ENCODE results near the gene DSCAM. TPM values are rescaled to one million over a fixed set of nuclear protein-coding genes. Genes with fewer than 3 reads are reported as not detected.

The DSCAM gene
- polyA plus RNA-seq, 1 donor, result 0.85 TPM

DNA sequence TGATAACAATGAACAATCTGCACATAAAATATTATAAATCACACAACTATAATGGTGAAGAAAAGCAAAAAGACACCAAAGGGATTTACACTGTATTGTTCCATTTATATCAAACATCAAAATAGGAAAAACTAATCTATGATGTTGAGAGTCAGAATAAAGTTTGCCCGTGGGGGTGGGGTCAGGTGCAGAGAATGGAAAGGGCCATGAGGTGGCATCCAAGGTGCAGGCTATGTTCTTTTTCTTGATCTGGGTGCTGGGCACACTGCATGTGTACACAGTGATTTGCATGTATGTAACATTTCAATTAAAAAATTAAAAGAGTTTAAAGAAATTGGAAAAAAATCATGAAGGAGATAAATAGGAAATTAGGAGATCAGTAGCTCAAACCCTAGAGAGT lies 127.3 kb downstream of the DSCAM start:
- H3K27me3 ChIP-seq (ENCODE audit: control insufficient read depth, insufficient read depth, low read length), result no peaks in the 10 kb centered on the region
- DNase-seq, result no peak
- no peaks in the 10 kb centered on the region for H3K4me1 ChIP-seq (ENCODE audit: control insufficient read depth, insufficient read depth, low read length)
- no peaks in the 10 kb centered on the region for H3K9me3 ChIP-seq (ENCODE audit: control insufficient read depth, low read depth, low read length)
- H3K4me3 ChIP-seq (ENCODE audit: low read length), result no peak overlapping the region
- no CpG with 5 or more reads among the region's 1 CpG for WGBS (ENCODE audit: insufficient coverage, low lambda C conversion rate)
- H3K36me3 ChIP-seq (ENCODE audit: control insufficient read depth, insufficient read depth, low read length), result no peaks in the 10 kb centered on the region
- no peak overlapping the region for H3K27ac ChIP-seq (ENCODE audit: low read length)

GRCh38 chr21:40717028-40717427 lies 129.9 kb downstream of the DSCAM start:
- Histone ChIP-seq H3K36me3 (ENCODE audit: control insufficient read depth, insufficient read depth, low read length) (no peaks in the 10 kb centered on the region), H3K4me3 (ENCODE audit: low read length) (no peak overlapping the region), H3K27ac (ENCODE audit: low read length) (no peak overlapping the region), H3K9me3 (ENCODE audit: control insufficient read depth, low read depth, low read length) (no peaks in the 10 kb centered on the region), H3K4me1 (ENCODE audit: control insufficient read depth, insufficient read depth, low read length) (no peaks in the 10 kb centered on the region), H3K27me3 (ENCODE audit: control insufficient read depth, insufficient read depth, low read length) (no peaks in the 10 kb centered on the region)
- no CpG with 5 or more reads among the region's 3 CpGs for WGBS (ENCODE audit: insufficient coverage, low lambda C conversion rate)
- no peak for DNase-seq

GRCh38 chr21:40714536-40714935 lies 132.4 kb downstream of the DSCAM start:
- Histone ChIP-seq H3K36me3 (ENCODE audit: control insufficient read depth, insufficient read depth, low read length) (no peaks in the 10 kb centered on the region), H3K27me3 (ENCODE audit: control insufficient read depth, insufficient read depth, low read length) (no peaks in the 10 kb centered on the region), H3K4me1 (ENCODE audit: control insufficient read depth, insufficient read depth, low read length) (no peaks in the 10 kb centered on the region), H3K27ac (ENCODE audit: low read length) (no peak overlapping the region), H3K4me3 (ENCODE audit: low read length) (no peak overlapping the region), H3K9me3 (ENCODE audit: control insufficient read depth, low read depth, low read length) (no peaks in the 10 kb centered on the region)
- DNase-seq, result no peak
- no CpG with 5 or more reads among the region's 4 CpGs for WGBS (ENCODE audit: insufficient coverage, low lambda C conversion rate)

DNA sequence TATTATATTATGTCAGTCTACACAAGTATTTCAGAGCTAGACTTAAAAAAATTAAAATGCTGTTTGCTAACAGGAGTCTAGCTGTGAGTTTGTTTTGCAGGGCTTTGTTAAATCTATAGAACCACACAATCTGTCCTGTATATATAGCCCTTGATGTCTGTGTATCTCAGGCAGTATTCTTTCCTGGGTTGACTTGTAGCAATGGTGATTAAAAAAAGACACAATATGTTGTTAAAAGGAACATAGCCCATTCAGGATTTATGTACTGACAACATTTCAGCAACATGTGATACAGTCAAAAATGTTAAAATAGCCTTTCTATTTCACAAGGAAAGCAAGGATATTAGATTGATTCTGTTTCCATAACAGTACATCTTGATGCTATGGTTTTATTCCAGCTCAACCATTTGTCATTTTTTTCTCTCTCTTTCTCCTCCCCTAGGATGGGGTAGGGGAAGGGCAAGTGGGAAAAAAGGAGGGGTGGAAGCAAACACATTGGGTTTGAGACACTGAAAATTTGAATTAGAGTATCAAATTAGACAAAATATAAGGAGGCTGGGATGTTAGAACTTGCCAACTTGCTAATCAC lies 139.2 kb downstream of the DSCAM start:
- Histone ChIP-seq H3K4me1 (ENCODE audit: control insufficient read depth, insufficient read depth, low read length) (no peaks in the 10 kb centered on the region), H3K27me3 (ENCODE audit: control insufficient read depth, insufficient read depth, low read length) (no peaks in the 10 kb centered on the region), H3K4me3 (ENCODE audit: low read length) (no peak overlapping the region), H3K9me3 (ENCODE audit: control insufficient read depth, low read depth, low read length) (no peaks in the 10 kb centered on the region), H3K36me3 (ENCODE audit: control insufficient read depth, insufficient read depth, low read length) (no peaks in the 10 kb centered on the region), H3K27ac (ENCODE audit: low read length) (no peak overlapping the region)
- DNase-seq, result no peak

DNA sequence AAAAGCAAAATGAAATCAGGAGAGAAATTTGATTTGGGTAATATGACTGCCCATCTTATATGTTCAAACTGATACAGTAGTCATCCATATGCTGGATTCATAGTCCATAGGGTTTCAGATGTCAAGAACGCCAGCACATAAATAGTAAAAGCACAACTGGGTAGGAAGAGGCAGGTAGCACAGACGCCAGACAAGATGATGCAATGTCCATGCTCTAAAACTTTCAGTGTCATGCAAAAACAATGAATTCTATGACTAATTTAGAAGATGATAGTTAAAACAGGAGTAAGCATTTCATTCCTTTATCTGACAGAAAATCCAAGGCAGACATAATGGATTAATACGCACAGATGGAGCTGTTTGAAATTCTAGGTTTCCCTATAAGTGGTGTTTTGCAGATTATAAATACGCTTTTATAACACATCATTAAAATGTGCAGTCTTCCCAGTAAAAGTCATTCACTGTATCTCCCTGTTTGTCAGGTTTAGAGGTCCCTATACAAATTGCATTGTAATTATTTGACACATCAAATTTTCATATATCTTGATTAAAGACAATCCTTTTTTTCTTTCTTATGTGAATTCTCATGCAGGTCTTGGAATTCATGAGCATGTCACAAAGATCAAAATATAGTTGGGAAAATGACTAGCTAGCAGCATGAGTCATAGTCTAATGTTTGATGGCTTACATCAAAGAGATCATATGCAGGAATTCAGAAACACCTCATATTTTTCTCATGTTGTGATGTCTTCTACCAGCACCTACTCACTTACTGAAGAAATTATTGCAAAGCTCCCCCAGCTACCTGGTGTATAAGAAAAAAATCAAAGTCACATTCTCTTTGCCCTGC lies 139.9 kb downstream of the DSCAM start:
- no peak for DNase-seq
- Histone ChIP-seq H3K36me3 (ENCODE audit: control insufficient read depth, insufficient read depth, low read length) (no peaks in the 10 kb centered on the region), H3K4me3 (ENCODE audit: low read length) (no peak overlapping the region), H3K9me3 (ENCODE audit: control insufficient read depth, low read depth, low read length) (no peaks in the 10 kb centered on the region), H3K27me3 (ENCODE audit: control insufficient read depth, insufficient read depth, low read length) (no peaks in the 10 kb centered on the region), H3K4me1 (ENCODE audit: control insufficient read depth, insufficient read depth, low read length) (no peaks in the 10 kb centered on the region), H3K27ac (ENCODE audit: low read length) (no peak overlapping the region)
- no CpG with 5 or more reads among the region's 4 CpGs for WGBS (ENCODE audit: insufficient coverage, low lambda C conversion rate)

DNA sequence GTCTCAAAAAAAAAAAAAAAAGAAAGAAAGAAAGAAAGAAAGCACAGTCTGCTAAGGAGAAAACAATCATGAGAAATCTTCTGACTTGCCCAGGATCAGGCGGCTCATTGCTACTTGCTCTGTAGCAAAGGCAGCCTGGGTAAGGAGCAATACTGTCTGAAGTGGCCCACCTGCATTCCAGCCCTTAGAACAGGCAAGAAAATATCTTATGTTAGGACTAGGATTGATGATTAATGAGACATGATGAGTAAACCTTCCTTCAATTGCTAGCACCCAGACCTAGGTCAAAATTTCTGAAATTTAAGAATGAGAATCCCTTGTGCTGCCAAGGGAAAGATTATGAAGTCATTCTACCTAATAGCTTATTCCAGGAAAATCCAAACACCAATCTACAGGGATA lies 140.8 kb downstream of the DSCAM start:
- Histone ChIP-seq H3K4me1 (ENCODE audit: control insufficient read depth, insufficient read depth, low read length) (no peaks in the 10 kb centered on the region), H3K36me3 (ENCODE audit: control insufficient read depth, insufficient read depth, low read length) (no peaks in the 10 kb centered on the region), H3K4me3 (ENCODE audit: low read length) (no peak overlapping the region), H3K9me3 (ENCODE audit: control insufficient read depth, low read depth, low read length) (no peaks in the 10 kb centered on the region), H3K27ac (ENCODE audit: low read length) (no peak overlapping the region), H3K27me3 (ENCODE audit: control insufficient read depth, insufficient read depth, low read length) (no peaks in the 10 kb centered on the region)
- DNase-seq, result no peak
- WGBS (ENCODE audit: insufficient coverage, low lambda C conversion rate), result no CpG with 5 or more reads among the region's 1 CpG

GRCh38 chr21:40704141-40704540 lies 142.8 kb downstream of the DSCAM start:
- H3K4me1 ChIP-seq (ENCODE audit: control insufficient read depth, insufficient read depth, low read length), result no peaks in the 10 kb centered on the region
- H3K4me3 ChIP-seq (ENCODE audit: low read length), result no peak overlapping the region
- H3K36me3 ChIP-seq (ENCODE audit: control insufficient read depth, insufficient read depth, low read length), result no peaks in the 10 kb centered on the region
- 67% methylated on average over 2 of the region's 3 CpGs for WGBS (ENCODE audit: insufficient coverage, low lambda C conversion rate)
- H3K9me3 ChIP-seq (ENCODE audit: control insufficient read depth, low read depth, low read length), result no peaks in the 10 kb centered on the region
- DNase-seq, result no peak
- H3K27ac ChIP-seq (ENCODE audit: low read length), result no peak overlapping the region
- H3K27me3 ChIP-seq (ENCODE audit: control insufficient read depth, insufficient read depth, low read length), result no peaks in the 10 kb centered on the region

GRCh38 chr21:40699366-40699765 lies 147.6 kb downstream of the DSCAM start:
- Histone ChIP-seq H3K9me3 (ENCODE audit: control insufficient read depth, low read depth, low read length) (no peaks in the 10 kb centered on the region), H3K36me3 (ENCODE audit: control insufficient read depth, insufficient read depth, low read length) (no peaks in the 10 kb centered on the region), H3K4me3 (ENCODE audit: low read length) (no peak overlapping the region), H3K27me3 (ENCODE audit: control insufficient read depth, insufficient read depth, low read length) (no peaks in the 10 kb centered on the region), H3K4me1 (ENCODE audit: control insufficient read depth, insufficient read depth, low read length) (no peaks in the 10 kb centered on the region), H3K27ac (ENCODE audit: low read length) (no peak overlapping the region)
- no peak for DNase-seq
- 100% methylated on average over 2 of the region's 3 CpGs for WGBS (ENCODE audit: insufficient coverage, low lambda C conversion rate)

GRCh38 chr21:40696246-40696645 lies 150.7 kb downstream of the DSCAM start:
- no peak overlapping the region for H3K27ac ChIP-seq (ENCODE audit: low read length)
- no CpG with 5 or more reads among the region's 6 CpGs for WGBS (ENCODE audit: insufficient coverage, low lambda C conversion rate)

GRCh38 chr21:40689840-40690360 lies 157.1 kb downstream of the DSCAM start:
- H3K27me3 ChIP-seq (ENCODE audit: control insufficient read depth, insufficient read depth, low read length), result no peaks in the 10 kb centered on the region
- no peak for DNase-seq
- no peak overlapping the region for H3K4me3 ChIP-seq (ENCODE audit: low read length)
- no peaks in the 10 kb centered on the region for H3K36me3 ChIP-seq (ENCODE audit: control insufficient read depth, insufficient read depth, low read length)
- no peaks in the 10 kb centered on the region for H3K9me3 ChIP-seq (ENCODE audit: control insufficient read depth, low read depth, low read length)
- H3K4me1 ChIP-seq (ENCODE audit: control insufficient read depth, insufficient read depth, low read length), result no peaks in the 10 kb centered on the region
- no peak overlapping the region for H3K27ac ChIP-seq (ENCODE audit: low read length)
- no CpG with 5 or more reads among the region's 4 CpGs for WGBS (ENCODE audit: insufficient coverage, low lambda C conversion rate)

More at GRCh38 chr21:40696246-40696645, 150.7 kb downstream of the DSCAM start:
- DNase-seq, result no peak
- Histone ChIP-seq H3K4me3 (ENCODE audit: low read length) (no peak overlapping the region), H3K36me3 (ENCODE audit: control insufficient read depth, insufficient read depth, low read length) (no peaks in the 10 kb centered on the region), H3K4me1 (ENCODE audit: control insufficient read depth, insufficient read depth, low read length) (no peaks in the 10 kb centered on the region), H3K27me3 (ENCODE audit: control insufficient read depth, insufficient read depth, low read length) (no peaks in the 10 kb centered on the region), H3K9me3 (ENCODE audit: control insufficient read depth, low read depth, low read length) (no peaks in the 10 kb centered on the region)

Measured in large intestine (tissue), 3 donors.